Measurements from ENCODE around the gene PATL1.

PATL1 gene

GRCh38 chr11:59611570-59612565, 57.0 kb downstream of the PATL1 start:
- DNase-seq: no peak

DNA sequence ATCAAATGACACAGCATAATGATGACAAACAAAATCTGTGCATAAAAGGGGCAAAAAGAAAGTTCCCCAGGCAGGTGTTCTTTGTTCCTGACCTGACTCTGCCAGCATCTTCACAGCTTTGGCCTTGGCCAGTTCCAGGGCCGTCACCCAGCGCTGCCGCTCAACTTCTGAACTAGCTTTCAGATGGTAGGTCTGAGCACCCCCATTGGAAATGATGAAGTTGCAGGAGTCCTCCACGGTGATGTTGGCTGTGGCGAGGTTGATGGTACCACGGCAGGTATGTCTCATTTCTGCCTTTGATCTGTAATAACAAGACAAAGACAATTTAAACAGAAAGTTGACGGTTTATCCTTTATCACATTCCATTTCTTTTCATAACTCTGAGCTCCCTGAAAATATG, 58.5 kb downstream of the PATL1 start:
- DNase-seq: no peak

DNA sequence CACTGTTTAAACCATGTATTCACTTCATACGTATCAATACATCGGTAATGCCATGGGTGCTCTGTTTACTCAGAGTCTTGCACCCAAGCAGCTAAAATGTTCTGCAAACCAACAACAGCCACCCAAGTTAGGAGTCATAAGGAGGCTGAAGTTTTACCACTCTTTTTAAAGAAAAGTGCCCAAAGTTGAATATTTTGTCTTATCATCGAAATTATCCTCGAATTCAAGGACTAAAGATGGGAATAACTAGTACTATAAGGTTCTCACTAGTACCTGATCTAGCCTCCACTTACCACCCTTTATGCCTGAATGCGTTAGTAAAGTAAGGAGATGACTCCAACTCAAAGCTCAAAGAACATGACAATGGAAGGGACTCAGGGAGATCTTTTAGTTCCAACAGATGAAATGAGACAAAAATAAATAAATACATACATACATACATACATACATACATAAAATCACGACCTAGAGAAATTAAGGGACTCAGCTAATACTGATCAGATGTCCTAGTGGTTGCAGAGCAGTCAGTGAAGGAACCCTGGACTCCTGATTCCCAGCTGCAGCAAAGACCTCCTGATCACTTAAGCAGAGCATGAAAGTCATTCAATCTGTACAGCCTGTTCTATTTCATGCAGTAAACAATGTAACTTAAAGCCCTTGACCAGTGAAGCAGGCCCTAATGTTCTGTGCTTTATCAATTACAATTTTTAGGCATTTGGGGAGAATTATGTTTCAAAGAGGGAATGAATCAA, 61.0 kb downstream of the PATL1 start:
- DNase-seq: no peak

DNA sequence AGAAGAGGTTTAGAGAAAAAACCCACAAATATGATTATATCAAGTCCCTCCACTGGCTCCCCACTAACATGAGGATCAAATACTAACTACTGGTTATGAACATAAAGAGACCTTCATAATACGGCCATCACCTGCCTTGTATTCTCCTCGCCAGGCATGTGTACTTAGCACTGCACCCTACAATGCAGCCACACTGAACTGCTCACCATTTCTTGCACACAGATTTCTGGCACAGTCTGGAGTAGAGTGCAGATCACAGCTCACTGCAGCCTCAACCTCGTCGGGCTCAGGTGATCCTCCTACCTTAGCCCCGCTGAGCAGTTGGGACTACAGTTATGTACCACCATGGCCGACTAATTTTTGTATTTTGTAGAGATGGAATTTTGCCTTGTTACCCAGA, 66.4 kb downstream of the PATL1 start:
- no peak for DNase-seq

GRCh38 chr11:59601788-59602187, 67.0 kb downstream of the PATL1 start:
- no peak for DNase-seq

DNA sequence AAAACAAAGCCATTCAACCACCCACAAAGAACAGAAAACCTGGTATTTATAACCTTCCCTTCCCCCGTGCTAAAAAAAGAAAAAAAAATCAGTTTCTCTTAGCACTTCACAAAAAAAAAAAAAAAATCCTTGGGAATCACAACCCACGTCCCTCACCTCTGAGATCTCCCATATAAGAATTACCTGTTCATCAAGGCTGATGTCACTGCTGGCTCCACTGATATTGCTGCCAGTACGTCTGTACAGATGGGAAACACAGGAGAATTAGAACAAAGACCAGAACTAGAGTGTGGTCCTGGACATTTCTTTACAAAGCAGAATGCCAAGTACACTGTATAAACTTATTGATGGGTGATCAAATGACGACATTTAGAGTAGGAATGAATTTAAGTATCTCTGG, 68.2 kb downstream of the PATL1 start:
- DNase-seq: no peak

GRCh38 chr11:59600234-59600633, 68.6 kb downstream of the PATL1 start:
- no peak for DNase-seq

GRCh38 chr11:59598961-59599360, 69.9 kb downstream of the PATL1 start:
- no peak for DNase-seq

All from bone marrow (tissue), 2 donors.